H1 (cell line): ENCODE measurements around the gene BEST2. TPM values are rescaled to one million over a fixed set of nuclear protein-coding genes. Genes with fewer than 3 reads are reported as not detected.

ENCODE experiments used
- BCL11A ChIP-seq, 2 experiments: IDR thresholded peaks; one replicate each; pipeline ENCODE4 v1.6.1; 2011; ENCODE audit warnings: low read depth in 2 of 2, low read length in 2 of 2, mild to moderate bottlenecking in 2 of 2
- CHD2 ChIP-seq: IDR thresholded peaks from 2 replicates; pipeline ENCODE4 v1.6.1; 2012; ENCODE audit warnings: low read length, improper control_type of control experiment
- CTCF ChIP-seq, 3 experiments: IDR thresholded peaks; 1 replicate in 2 of 3; 2 replicates in 1 of 3; pipeline versions ENCODE4 v1.5.1 to v1.6.1; 2011; ENCODE audit warnings: low read length in 3 of 3, mild to moderate bottlenecking in 3 of 3, inconsistent platforms in 2 of 3, low read depth in 1 of 3, moderate library complexity in 1 of 3; ENCODE audit not compliant: insufficient read depth in 1 of 3; ENCODE audit errors: control extremely low read depth in 1 of 3
- EP300 ChIP-seq, 2 experiments: IDR thresholded peaks; 1 replicate in 1 of 2; 2 replicates in 1 of 2; pipeline ENCODE4 v1.6.1; 2011 to 2012; ENCODE audit warnings: low read depth in 2 of 2, low read length in 2 of 2, mild to moderate bottlenecking in 2 of 2, borderline replicate concordance in 1 of 2, inconsistent platforms in 1 of 2, moderate library complexity in 1 of 2
- SIX5 ChIP-seq: IDR thresholded peaks from 2 replicates; pipeline ENCODE4 v1.6.1; 2011; ENCODE audit warnings: mild to moderate bottlenecking, low read depth, low read length
- TAF1 ChIP-seq: IDR thresholded peaks from 2 replicates; pipeline ENCODE4 v1.6.1; 2011; ENCODE audit warnings: mild to moderate bottlenecking, low read depth, low read length
- TBP ChIP-seq: IDR thresholded peaks from 2 replicates; pipeline ENCODE4 v1.6.1; 2011; ENCODE audit warnings: low read depth, low read length, improper control_type of control experiment
- YY1 ChIP-seq: IDR thresholded peaks from 2 replicates; pipeline ENCODE4 v1.6.1; 2011; ENCODE audit warnings: low read depth, mild to moderate bottlenecking, low read length
- polyA plus RNA-seq, 7 experiments: library from polyadenylated mRNA; depleted of rRNA in 3 of 7; stranded (reverse) in 5 of 7; unstranded in 2 of 7; fragments of >200 nt in 5 of 7; fragments of 200-250 nt in 2 of 7; gene quantifications; 1 replicate in 5 of 7; 2 replicates in 1 of 7; 4 replicates in 1 of 7; pipeline versions ENCODE4 v1.2.1 to v1.2.3, GENCODE V29; 2011 to 2013; ENCODE audit warnings: missing spikeins in 2 of 7, mixed read lengths in 2 of 7
- total RNA-seq: library from RNA; stranded (reverse); fragmentation: NEBNext Ultra II Directional; extraction: Animal tissue kit (Norgen Biotek cat#: 25700); gene quantifications from 2 replicates; pipeline ENCODE4 v1.2.1, GENCODE V29; 2021
- TF ChIP-seq, protein P1 (sequence below): fragments of 300-600 bp; sonication (generic); IDR thresholded peaks from 2 replicates; pipeline ENCODE4 v1.7.1; 2012; ENCODE audit warnings: low read length, moderate library complexity, mild to moderate bottlenecking, inconsistent platforms; ENCODE audit not compliant: insufficient replicate concordance

BEST2 gene
- total and polyA plus RNA-seq, 2 of the 8 experiments (the other 6 are each of a cell fraction or from before 2014, with no cell fraction given): 4.6 to 7.3 TPM

DNA sequence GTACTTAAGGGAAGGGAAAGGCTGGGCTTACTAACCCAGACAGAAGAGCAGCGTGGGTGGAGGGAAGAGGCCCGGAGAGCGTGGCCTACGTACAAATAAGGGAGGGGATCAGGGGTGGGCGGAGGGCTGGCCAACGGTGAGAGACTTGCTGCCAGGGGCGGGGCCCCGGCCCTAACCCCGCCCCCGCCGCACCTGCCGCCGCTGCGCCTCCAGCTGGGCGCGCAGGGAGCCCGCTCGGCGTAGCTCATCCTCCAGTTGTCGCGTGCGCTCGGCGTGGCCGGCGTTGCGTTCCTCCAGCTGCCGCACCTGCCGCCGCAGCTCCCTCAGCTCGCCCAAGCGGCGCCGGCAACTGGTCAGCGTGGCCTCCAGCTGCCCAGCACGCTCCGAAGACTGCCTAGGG is 18.1 kb downstream of the BEST2 start (continued):
- TF ChIP-seq, protein P1, sequence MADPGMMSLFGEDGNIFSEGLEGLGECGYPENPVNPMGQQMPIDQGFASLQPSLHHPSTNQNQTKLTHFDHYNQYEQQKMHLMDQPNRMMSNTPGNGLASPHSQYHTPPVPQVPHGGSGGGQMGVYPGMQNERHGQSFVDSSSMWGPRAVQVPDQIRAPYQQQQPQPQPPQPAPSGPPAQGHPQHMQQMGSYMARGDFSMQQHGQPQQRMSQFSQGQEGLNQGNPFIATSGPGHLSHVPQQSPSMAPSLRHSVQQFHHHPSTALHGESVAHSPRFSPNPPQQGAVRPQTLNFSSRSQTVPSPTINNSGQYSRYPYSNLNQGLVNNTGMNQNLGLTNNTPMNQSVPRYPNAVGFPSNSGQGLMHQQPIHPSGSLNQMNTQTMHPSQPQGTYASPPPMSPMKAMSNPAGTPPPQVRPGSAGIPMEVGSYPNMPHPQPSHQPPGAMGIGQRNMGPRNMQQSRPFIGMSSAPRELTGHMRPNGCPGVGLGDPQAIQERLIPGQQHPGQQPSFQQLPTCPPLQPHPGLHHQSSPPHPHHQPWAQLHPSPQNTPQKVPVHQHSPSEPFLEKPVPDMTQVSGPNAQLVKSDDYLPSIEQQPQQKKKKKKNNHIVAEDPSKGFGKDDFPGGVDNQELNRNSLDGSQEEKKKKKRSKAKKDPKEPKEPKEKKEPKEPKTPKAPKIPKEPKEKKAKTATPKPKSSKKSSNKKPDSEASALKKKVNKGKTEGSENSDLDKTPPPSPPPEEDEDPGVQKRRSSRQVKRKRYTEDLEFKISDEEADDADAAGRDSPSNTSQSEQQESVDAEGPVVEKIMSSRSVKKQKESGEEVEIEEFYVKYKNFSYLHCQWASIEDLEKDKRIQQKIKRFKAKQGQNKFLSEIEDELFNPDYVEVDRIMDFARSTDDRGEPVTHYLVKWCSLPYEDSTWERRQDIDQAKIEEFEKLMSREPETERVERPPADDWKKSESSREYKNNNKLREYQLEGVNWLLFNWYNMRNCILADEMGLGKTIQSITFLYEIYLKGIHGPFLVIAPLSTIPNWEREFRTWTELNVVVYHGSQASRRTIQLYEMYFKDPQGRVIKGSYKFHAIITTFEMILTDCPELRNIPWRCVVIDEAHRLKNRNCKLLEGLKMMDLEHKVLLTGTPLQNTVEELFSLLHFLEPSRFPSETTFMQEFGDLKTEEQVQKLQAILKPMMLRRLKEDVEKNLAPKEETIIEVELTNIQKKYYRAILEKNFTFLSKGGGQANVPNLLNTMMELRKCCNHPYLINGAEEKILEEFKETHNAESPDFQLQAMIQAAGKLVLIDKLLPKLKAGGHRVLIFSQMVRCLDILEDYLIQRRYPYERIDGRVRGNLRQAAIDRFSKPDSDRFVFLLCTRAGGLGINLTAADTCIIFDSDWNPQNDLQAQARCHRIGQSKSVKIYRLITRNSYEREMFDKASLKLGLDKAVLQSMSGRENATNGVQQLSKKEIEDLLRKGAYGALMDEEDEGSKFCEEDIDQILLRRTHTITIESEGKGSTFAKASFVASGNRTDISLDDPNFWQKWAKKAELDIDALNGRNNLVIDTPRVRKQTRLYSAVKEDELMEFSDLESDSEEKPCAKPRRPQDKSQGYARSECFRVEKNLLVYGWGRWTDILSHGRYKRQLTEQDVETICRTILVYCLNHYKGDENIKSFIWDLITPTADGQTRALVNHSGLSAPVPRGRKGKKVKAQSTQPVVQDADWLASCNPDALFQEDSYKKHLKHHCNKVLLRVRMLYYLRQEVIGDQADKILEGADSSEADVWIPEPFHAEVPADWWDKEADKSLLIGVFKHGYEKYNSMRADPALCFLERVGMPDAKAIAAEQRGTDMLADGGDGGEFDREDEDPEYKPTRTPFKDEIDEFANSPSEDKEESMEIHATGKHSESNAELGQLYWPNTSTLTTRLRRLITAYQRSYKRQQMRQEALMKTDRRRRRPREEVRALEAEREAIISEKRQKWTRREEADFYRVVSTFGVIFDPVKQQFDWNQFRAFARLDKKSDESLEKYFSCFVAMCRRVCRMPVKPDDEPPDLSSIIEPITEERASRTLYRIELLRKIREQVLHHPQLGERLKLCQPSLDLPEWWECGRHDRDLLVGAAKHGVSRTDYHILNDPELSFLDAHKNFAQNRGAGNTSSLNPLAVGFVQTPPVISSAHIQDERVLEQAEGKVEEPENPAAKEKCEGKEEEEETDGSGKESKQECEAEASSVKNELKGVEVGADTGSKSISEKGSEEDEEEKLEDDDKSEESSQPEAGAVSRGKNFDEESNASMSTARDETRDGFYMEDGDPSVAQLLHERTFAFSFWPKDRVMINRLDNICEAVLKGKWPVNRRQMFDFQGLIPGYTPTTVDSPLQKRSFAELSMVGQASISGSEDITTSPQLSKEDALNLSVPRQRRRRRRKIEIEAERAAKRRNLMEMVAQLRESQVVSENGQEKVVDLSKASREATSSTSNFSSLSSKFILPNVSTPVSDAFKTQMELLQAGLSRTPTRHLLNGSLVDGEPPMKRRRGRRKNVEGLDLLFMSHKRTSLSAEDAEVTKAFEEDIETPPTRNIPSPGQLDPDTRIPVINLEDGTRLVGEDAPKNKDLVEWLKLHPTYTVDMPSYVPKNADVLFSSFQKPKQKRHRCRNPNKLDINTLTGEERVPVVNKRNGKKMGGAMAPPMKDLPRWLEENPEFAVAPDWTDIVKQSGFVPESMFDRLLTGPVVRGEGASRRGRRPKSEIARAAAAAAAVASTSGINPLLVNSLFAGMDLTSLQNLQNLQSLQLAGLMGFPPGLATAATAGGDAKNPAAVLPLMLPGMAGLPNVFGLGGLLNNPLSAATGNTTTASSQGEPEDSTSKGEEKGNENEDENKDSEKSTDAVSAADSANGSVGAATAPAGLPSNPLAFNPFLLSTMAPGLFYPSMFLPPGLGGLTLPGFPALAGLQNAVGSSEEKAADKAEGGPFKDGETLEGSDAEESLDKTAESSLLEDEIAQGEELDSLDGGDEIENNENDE: no peak
- TF ChIP-seq BCL11A (IDR thresholded peaks at IDR 0.05; ENCODE audit: low read depth in 2 of 2, low read length in 2 of 2): no peak
- peak in 1 of 2 experiments; percentile 28; a peak in 1 of 3 replicates for TF ChIP-seq EP300 (IDR thresholded peaks at IDR 0.05; ENCODE audit: borderline replicate concordance in 1 of 2, low read depth in 2 of 2, low read length in 2 of 2)
- TF ChIP-seq YY1: no peak
- TF ChIP-seq CTCF (IDR thresholded peaks at IDR 0.05; ENCODE audit: control extremely low read depth in 1 of 3, insufficient read depth in 1 of 3, low read depth in 1 of 3, low read length in 3 of 3): peak in 1 of 3 experiments; percentile 21; a peak in 1 of 4 replicates
- peak; percentile 80 for TF ChIP-seq TAF1
- TF ChIP-seq SIX5: no peak
- TF ChIP-seq TBP: peak; percentile 62; the same call in 1 of the 2 replicates
- 0 out of 2 replicates have a peak, but pooled peaks have one; percentile 41 for TF ChIP-seq CHD2
